Adrenal gland (tissue), 5 donors: ENCODE measurements around the gene RILP.

Experiments
- POLR2A ChIP-seq, 2 donors: fragments of 450-650 bp; IDR thresholded peaks; one replicate each; pipeline ENCODE4 v1.6.1; 2017; ENCODE audit warnings: antibody characterized with exemption in 2 of 2, mild to moderate bottlenecking in 2 of 2, moderate library complexity in 1 of 2
- TF ChIP-seq, protein P1 (sequence below), 6 experiments: fragments of 450-650 bp in 4 of 6; fragments of 200-600 bp in 2 of 6; sonication (generic) in 1 of 6; IDR thresholded peaks; 1 replicate in 5 of 6; 2 replicates in 1 of 6; pipeline versions ENCODE4 v1.5.1 to v1.8.0; 2016 to 2021; ENCODE audit warnings: antibody characterized with exemption in 6 of 6, mild to moderate bottlenecking in 2 of 6, moderate library complexity in 1 of 6
- donor health status: DM: no; HTN: no; CAD: no.

DNA sequence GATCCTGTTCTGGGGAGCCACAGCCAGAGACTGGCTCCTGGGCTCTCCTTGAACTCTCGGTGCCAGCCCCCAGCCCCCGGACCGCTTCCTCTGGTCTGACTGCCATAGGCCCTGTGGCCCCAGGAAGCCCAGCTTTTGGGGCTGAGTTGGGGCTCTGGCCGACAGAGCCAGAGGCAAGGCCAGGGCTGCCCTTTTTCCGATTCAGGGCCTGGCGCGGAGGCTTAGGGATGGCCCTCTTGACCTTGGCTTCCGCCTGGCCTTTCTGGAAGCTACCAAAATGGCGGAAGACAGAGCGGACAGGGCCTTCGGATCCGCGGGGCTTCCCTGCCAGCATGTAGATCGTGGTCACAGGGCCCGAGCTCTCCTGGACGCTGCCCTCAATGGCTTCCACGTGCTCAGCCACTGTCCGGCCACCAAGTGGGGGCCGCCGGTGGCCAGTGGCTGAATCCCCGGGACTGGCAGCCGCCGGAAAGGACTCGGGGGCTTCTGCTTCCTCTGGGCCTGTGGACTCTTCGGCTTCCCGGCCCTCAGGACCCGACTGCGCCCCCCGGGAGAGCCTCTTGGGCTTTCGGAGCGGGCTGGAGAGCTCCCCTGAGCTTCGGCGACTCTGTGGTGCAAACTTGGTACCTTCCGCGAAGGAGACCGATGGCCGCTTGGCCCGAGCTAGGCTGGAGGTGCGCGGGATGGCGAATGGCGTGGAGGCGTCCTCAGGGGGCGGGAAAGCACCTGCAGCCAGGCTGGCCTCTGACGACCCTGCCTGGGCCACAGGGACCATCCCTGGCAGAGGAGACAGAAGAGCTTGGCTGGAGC is 14.6 kb downstream of the RILP start:
- TF ChIP-seq, protein P1, sequence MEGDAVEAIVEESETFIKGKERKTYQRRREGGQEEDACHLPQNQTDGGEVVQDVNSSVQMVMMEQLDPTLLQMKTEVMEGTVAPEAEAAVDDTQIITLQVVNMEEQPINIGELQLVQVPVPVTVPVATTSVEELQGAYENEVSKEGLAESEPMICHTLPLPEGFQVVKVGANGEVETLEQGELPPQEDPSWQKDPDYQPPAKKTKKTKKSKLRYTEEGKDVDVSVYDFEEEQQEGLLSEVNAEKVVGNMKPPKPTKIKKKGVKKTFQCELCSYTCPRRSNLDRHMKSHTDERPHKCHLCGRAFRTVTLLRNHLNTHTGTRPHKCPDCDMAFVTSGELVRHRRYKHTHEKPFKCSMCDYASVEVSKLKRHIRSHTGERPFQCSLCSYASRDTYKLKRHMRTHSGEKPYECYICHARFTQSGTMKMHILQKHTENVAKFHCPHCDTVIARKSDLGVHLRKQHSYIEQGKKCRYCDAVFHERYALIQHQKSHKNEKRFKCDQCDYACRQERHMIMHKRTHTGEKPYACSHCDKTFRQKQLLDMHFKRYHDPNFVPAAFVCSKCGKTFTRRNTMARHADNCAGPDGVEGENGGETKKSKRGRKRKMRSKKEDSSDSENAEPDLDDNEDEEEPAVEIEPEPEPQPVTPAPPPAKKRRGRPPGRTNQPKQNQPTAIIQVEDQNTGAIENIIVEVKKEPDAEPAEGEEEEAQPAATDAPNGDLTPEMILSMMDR (IDR thresholded peaks at IDR 0.05), result no peak
- TF ChIP-seq POLR2A (IDR thresholded peaks at IDR 0.05), result no peak
